ENCODE data around the gene EPHB3.
A peak's percentile ranks its signal among the peaks of the same experiment; 100 is the strongest.

The EPHB3 gene

GRCh38 chr3:184543843-184544512, 17.6 kb upstream of the EPHB3 start:
- TF ChIP-seq CTCF (IDR thresholded peaks at IDR 0.05; ENCODE audit: low read depth, low read length, missing control alignments) = peak; percentile 77
- no peak overlapping the region for H3K4me3 ChIP-seq (replicated peaks; ENCODE audit: low read depth, low read length)
- peak; percentile 85 for DNase-seq (ENCODE audit: extremely low read depth, low read depth)

DNA sequence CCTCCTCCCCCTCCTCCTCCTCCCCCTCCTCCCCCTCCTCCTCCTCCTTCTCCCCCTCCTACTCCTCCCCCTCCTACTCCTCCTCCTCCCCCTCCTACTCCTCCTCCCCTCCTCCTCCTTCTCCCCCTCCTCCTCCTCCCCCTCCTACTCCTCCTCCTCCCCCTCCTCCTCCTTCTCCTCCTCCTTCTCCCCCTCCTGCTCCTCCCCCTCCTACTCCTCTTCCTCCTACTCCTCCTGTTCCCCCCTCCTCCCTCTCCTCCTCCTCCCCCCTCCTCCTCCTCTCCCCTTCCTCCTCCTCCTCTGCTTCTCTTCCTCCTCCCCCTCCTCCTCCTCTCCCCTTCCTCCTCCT, 17.1 kb upstream of the EPHB3 start:
- no peak for DNase-seq (ENCODE audit: extremely low read depth, low read depth)

DNA sequence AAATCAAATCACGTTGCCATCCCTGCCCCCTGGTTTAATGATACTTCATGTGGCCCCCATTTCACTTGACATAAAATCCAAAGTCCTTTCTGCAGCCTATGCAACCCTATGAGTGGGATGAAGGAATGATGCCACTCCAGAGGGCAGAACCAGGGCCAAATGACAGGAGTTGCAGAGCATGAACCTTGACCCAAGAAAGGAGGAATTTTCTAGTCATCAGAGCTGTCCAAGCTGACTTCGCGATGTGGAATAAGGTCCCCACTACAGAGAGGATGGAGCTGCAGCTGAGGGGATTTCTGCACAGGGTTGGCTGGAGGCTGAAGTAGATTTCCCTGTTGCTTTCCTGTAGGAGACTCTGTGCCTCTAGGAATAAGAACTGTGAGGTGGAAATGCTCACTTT, 15.8 kb upstream of the EPHB3 start:
- H3K4me3 ChIP-seq (replicated peaks; ENCODE audit: low read depth, low read length) = no peak overlapping the region
- no peak for DNase-seq (ENCODE audit: extremely low read depth, low read depth)
- no peak for TF ChIP-seq CTCF (IDR thresholded peaks at IDR 0.05; ENCODE audit: low read depth, low read length, missing control alignments)

More for the DNA sequence above, 17.1 kb upstream of the EPHB3 start:
- H3K4me3 ChIP-seq (replicated peaks; ENCODE audit: low read depth, low read length) = no peak overlapping the region
- TF ChIP-seq CTCF (IDR thresholded peaks at IDR 0.05; ENCODE audit: low read depth, low read length, missing control alignments) = no peak

DNA sequence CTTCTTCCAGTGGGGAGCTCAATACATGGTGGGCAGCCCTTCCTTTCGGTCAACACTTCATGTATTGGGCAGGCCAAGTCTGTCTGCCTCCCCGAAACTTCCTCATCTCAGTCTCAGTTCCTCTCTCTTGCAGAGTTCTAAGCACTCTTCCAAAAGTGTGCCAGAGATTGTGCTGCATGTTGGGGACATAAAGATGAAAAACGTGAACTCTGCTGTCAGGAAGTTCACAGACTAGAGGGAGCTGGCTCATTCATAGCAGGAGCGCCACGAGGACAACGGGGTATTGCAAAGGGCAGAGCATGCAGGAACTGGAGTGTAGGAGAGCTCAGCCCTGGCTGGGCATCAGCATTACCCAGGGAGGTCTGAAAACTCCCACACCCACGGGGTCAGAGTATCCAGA, 15.3 kb upstream of the EPHB3 start:
- no peak overlapping the region for H3K4me3 ChIP-seq (replicated peaks; ENCODE audit: low read depth, low read length)
- DNase-seq (ENCODE audit: extremely low read depth, low read depth) = no peak
- no peak for TF ChIP-seq CTCF (IDR thresholded peaks at IDR 0.05; ENCODE audit: low read depth, low read length, missing control alignments)

GRCh38 chr3:184549796-184550577, 11.6 kb upstream of the EPHB3 start:
- no peak for TF ChIP-seq CTCF (IDR thresholded peaks at IDR 0.05; ENCODE audit: low read depth, low read length, missing control alignments)
- no peak for DNase-seq (ENCODE audit: extremely low read depth, low read depth)
- H3K4me3 ChIP-seq (replicated peaks; ENCODE audit: low read depth, low read length) = no peak overlapping the region

GRCh38 chr3:184551103-184551502, 10.5 kb upstream of the EPHB3 start:
- no peak for TF ChIP-seq CTCF (IDR thresholded peaks at IDR 0.05; ENCODE audit: low read depth, low read length, missing control alignments)

More at GRCh38 chr3:184551103-184551502, 10.5 kb upstream of the EPHB3 start:
- H3K4me3 ChIP-seq (replicated peaks; ENCODE audit: low read depth, low read length) = no peak overlapping the region
- no peak for DNase-seq (ENCODE audit: extremely low read depth, low read depth)
